K562 (cell line): ENCODE results near the gene TUBB4B. TPM values are rescaled to one million over a fixed set of nuclear protein-coding genes. Genes with fewer than 3 reads are reported as not detected.

Experiments
- ARID1B ChIP-seq: fragments of 450-650 bp; IDR thresholded peaks from 2 replicates; pipeline ENCODE4 v1.6.1; 2016; ENCODE audit warnings: antibody characterized with exemption, mild to moderate bottlenecking, inconsistent platforms
- GATAD2A ChIP-seq: fragments of 450-650 bp; IDR thresholded peaks from 2 replicates; pipeline ENCODE4 v1.6.1; 2017
- HCFC1 ChIP-seq: IDR thresholded peaks from 2 replicates; pipeline ENCODE4 v1.6.1; 2012; ENCODE audit warnings: low read depth, low read length, improper control_type of control experiment
- ILK ChIP-seq: fragments of 450-650 bp; IDR thresholded peaks from 2 replicates; pipeline ENCODE4 v1.6.1; 2016; ENCODE audit warnings: missing genetic modification characterization, low read depth, mild to moderate bottlenecking, missing compliant biosample characterization, moderate library complexity, borderline replicate concordance
- MTA3 ChIP-seq: fragments of 450-650 bp; formaldehyde crosslinking; IDR thresholded peaks from 2 replicates; pipeline ENCODE4 v1.6.1; 2017; ENCODE audit warnings: mild to moderate bottlenecking, borderline replicate concordance
- NBN ChIP-seq: fragments of 450-650 bp; IDR thresholded peaks from 2 replicates; pipeline ENCODE4 v1.6.1; 2016; ENCODE audit warnings: low read depth, mild to moderate bottlenecking
- PRMT5 ChIP-seq: sonication (generic); formaldehyde crosslinking; IDR thresholded peaks from 2 replicates; pipeline ENCODE4 v1.5.0; 2020; ENCODE audit warnings: missing genetic modification reagents
- RBM17 ChIP-seq: fragments of 200-400 bp; formaldehyde crosslinking; IDR thresholded peaks from 2 replicates; pipeline ENCODE4 v1.6.1; 2017; ENCODE audit warnings: low read depth, mild to moderate bottlenecking, low read length, borderline replicate concordance
- SIN3B ChIP-seq: fragments of 450-650 bp; IDR thresholded peaks from 2 replicates; pipeline ENCODE4 v1.6.1; 2017; ENCODE audit warnings: low read depth, mild to moderate bottlenecking, moderate library complexity
- SMAD1 ChIP-seq: fragments of 150-350 bp; IDR thresholded peaks from 2 replicates; pipeline ENCODE4 v1.6.1; 2014; ENCODE audit warnings: low read length, low read depth; ENCODE audit not compliant: partially characterized antibody
- SRF ChIP-seq, 2 experiments: fragments of 250-450, 450-650 bp in 1 of 2; sonication (Bioruptor Pico) in 1 of 2; sonication (generic) in 1 of 2; formaldehyde crosslinking; IDR thresholded peaks; 2 replicates each; pipeline versions ENCODE4 v1.5.0 to v1.5.1; 2020 to 2022; ENCODE audit warnings: mild to moderate bottlenecking in 1 of 2, missing genetic modification reagents in 1 of 2
- ZNF140 ChIP-seq: fragments of 250-450 bp; sonication (Bioruptor Pico); IDR thresholded peaks from 2 replicates; pipeline ENCODE4 v1.8.0; 2021; ENCODE audit warnings: moderate library complexity, mild to moderate bottlenecking, inconsistent platforms
- ZNF57 ChIP-seq: fragments of 450-650 bp; formaldehyde crosslinking; IDR thresholded peaks from 2 replicates; pipeline ENCODE4 v1.4.0; 2020; ENCODE audit warnings: mild to moderate bottlenecking, moderate library complexity
- polyA plus RNA-seq, 8 experiments: library from polyadenylated mRNA; depleted of rRNA in 4 of 8; stranded (reverse) in 5 of 8; unstranded in 3 of 8; fragments of >200 nt; fragmentation: Nextera tagmentation in 2 of 8; fragmentation: Illumina TruSeq in 1 of 8; extraction: Ambion mirVana in 2 of 8; extraction: Trizol in 1 of 8; gene quantifications; 2 replicates each; pipeline versions ENCODE4 v1.2.1 to v1.2.3, GENCODE V29; 2011 to 2014; ENCODE audit warnings: inconsistent platforms in 1 of 8, missing spikeins in 1 of 8
- total RNA-seq, 7 experiments: library from RNA; depleted of rRNA in 6 of 7; stranded (reverse); fragments of >200 nt in 6 of 7; fragmentation: Illumina TruSeq in 2 of 7; extraction: Trizol in 2 of 7; gene quantifications; 2 replicates each; pipeline versions ENCODE4 v1.2.1 to v1.2.3, GENCODE V29; 2011 to 2021; ENCODE audit warnings: low replicate concordance in 1 of 7
- TF ChIP-seq, protein P1 (sequence below): fragments of 250-450 bp; sonication (Bioruptor Pico); IDR thresholded peaks from 2 replicates; pipeline ENCODE4 v1.5.0; 2022; ENCODE audit warnings: mild to moderate bottlenecking
- TF ChIP-seq, protein P2 (sequence below): sonication (generic); formaldehyde crosslinking; IDR thresholded peaks from 2 replicates; pipeline ENCODE4 v1.8.1; 2023; ENCODE audit warnings: mild to moderate bottlenecking, missing genetic modification reagents
- TF ChIP-seq, protein P3 (sequence below): IDR thresholded peaks from 3 replicates; pipeline ENCODE4 v1.6.1; 2011; ENCODE audit warnings: borderline replicate concordance, mild to moderate bottlenecking; ENCODE audit not compliant: insufficient read length, insufficient read depth
- TF ChIP-seq, protein P4 (sequence below), 2 experiments: fragments of 450-650 bp in 1 of 2; sonication (generic) in 1 of 2; formaldehyde crosslinking; conservative IDR thresholded peaks; 2 replicates each; pipeline versions ENCODE4 v1.4.0 to v1.8.1; 2020 to 2022; ENCODE audit warnings: mild to moderate bottlenecking in 1 of 2, missing genetic modification reagents in 1 of 2

Gene TUBB4B
- total and polyA plus RNA-seq, 9 of the 15 experiments (the other 6 are each of a cell fraction or from before 2014, with no cell fraction given) = 24.1 to 443 (median 268) TPM

DNA sequence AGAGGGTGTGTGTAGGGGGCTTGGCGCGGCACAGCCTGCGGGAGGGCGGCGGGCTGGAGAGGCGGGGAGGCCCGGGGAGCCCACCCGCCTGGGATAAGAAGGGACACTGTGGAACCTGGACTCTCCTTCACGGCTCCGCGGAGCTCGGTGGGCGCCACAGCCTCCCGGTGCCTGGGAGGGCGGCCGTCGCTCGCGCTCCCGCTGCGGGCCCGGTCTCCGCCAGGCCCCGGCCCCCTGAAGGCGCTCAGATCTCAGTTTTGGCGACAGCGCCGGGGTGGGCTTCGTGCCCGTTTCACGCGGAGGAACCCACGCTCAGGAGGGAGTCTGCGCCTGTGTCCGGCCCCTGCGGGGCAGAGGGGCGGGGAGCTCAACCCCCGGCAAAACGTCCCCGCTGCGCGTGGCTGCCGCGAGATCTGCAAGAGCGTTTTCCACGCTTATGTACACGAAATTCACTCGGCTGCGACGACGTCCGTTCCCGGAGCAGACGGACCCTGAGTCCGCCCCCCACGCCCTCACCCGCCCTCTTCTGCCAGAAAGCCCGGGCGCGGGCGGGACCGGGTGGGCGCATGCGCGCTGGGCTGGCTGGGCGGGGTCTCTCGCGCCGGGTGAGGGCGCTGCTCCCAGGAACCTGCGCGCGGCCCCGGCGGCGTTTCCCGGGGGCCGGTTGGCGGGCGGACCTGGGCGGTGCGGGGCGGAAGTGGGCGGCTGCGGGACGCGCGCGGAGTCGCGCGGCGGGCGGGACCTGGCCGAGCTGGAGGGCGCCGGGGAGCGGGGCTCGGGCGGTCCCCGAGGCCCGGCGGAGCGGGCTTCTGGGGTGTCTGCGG is 13.7 kb downstream of the TUBB4B start, which contains the start of gene NELFB (continued):
- TF ChIP-seq PRMT5 (CRISPR knock-in tag) (0 out of 2 replicates have a peak, but pooled peaks have one; percentile 50), ZNF140 (CRISPR knock-in tag) (no peak), ZNF57 (CRISPR knock-in tag) (no peak), SRF (CRISPR knock-in tag; IDR thresholded peaks at IDR 0.05) (peak in 1 of 2 experiments; percentile 50; a peak in 1 of 4 replicates), ARID1B (peak; percentile 36; the same call in 1 of the 2 replicates), GATAD2A (no peak), HCFC1 (peak; percentile 93), ILK (tag) (no peak), NBN (no peak), SMAD1 (no peak), RBM17 (no peak), SIN3B (peak; percentile 94), MTA3 (peak; percentile 26)
- TF ChIP-seq, protein P1, sequence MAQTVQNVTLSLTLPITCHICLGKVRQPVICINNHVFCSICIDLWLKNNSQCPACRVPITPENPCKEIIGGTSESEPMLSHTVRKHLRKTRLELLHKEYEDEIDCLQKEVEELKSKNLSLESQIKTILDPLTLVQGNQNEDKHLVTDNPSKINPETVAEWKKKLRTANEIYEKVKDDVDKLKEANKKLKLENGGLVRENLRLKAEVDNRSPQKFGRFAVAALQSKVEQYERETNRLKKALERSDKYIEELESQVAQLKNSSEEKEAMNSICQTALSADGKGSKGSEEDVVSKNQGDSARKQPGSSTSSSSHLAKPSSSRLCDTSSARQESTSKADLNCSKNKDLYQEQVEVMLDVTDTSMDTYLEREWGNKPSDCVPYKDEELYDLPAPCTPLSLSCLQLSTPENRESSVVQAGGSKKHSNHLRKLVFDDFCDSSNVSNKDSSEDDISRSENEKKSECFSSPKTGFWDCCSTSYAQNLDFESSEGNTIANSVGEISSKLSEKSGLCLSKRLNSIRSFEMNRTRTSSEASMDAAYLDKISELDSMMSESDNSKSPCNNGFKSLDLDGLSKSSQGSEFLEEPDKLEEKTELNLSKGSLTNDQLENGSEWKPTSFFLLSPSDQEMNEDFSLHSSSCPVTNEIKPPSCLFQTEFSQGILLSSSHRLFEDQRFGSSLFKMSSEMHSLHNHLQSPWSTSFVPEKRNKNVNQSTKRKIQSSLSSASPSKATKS (CRISPR knock-in tag) = no peak
- TF ChIP-seq, protein P2, sequence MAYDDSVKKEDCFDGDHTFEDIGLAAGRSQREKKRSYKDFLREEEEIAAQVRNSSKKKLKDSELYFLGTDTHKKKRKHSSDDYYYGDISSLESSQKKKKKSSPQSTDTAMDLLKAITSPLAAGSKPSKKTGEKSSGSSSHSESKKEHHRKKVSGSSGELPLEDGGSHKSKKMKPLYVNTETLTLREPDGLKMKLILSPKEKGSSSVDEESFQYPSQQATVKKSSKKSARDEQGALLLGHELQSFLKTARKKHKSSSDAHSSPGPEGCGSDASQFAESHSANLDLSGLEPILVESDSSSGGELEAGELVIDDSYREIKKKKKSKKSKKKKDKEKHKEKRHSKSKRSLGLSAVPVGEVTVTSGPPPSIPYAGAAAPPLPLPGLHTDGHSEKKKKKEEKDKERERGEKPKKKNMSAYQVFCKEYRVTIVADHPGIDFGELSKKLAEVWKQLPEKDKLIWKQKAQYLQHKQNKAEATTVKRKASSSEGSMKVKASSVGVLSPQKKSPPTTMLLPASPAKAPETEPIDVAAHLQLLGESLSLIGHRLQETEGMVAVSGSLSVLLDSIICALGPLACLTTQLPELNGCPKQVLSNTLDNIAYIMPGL (CRISPR knock-in tag) = peak; percentile 89
- TF ChIP-seq, protein P3, sequence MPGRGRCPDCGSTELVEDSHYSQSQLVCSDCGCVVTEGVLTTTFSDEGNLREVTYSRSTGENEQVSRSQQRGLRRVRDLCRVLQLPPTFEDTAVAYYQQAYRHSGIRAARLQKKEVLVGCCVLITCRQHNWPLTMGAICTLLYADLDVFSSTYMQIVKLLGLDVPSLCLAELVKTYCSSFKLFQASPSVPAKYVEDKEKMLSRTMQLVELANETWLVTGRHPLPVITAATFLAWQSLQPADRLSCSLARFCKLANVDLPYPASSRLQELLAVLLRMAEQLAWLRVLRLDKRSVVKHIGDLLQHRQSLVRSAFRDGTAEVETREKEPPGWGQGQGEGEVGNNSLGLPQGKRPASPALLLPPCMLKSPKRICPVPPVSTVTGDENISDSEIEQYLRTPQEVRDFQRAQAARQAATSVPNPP = no peak
- TF ChIP-seq, protein P4, sequence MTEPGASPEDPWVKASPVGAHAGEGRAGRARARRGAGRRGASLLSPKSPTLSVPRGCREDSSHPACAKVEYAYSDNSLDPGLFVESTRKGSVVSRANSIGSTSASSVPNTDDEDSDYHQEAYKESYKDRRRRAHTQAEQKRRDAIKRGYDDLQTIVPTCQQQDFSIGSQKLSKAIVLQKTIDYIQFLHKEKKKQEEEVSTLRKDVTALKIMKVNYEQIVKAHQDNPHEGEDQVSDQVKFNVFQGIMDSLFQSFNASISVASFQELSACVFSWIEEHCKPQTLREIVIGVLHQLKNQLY (CRISPR knock-in tag; conservative IDR thresholded peaks at IDR 0.05) = no peak
